ENCODE data around the gene REM2.
A peak's percentile ranks its signal among the peaks of the same experiment; 100 is the strongest.
"Not testable (repeated sequence)": the region's sequence is repeated elsewhere in the genome, so short reads cannot be mapped to it uniquely, and the experiment has no call there.

Gene REM2

GRCh38 chr14:22898302-22899090 is 15.5 kb downstream of the REM2 start:
- no peak for DNase-seq

GRCh38 chr14:22900081-22900799 is 17.2 kb downstream of the REM2 start:
- DNase-seq: peak in 4 of 5 donors; percentile 23 to 76 (median 42)

GRCh38 chr14:22901799-22902198 is 18.8 kb downstream of the REM2 start:
- no peak for DNase-seq

- no peak for DNase-seq
These were observed 20.7 kb downstream of the REM2 start for GRCh38 chr14:22903742-22904087.

- DNase-seq: no peak
These were observed 22.6 kb downstream of the REM2 start for GRCh38 chr14:22905627-22906026.

- no peak for DNase-seq
These were observed 23.1 kb downstream of the REM2 start for GRCh38 chr14:22906073-22906472.

- DNase-seq: no peak
These were observed 24.4 kb downstream of the REM2 start for GRCh38 chr14:22907429-22907828.

GRCh38 chr14:22908601-22909000 is 25.6 kb downstream of the REM2 start:
- DNase-seq: no peak

- DNase-seq: no peak
These were observed 27.9 kb downstream of the REM2 start for GRCh38 chr14:22910916-22911315.

- not testable (repeated sequence) for DNase-seq
These were observed 31.8 kb downstream of the REM2 start for GRCh38 chr14:22914836-22915235.

GRCh38 chr14:22915886-22916521 is 33.0 kb downstream of the REM2 start:
- DNase-seq: no peak

- DNase-seq: peak; percentile 99 to 100 (median 100)
These were observed 36.0 kb downstream of the REM2 start, which contains the start of gene RBM23 for GRCh38 chr14:22918804-22919600. RBM23 (minus strand) TSS chr14:22919149.

- DNase-seq: no peak
These were observed 36.5 kb downstream of the REM2 start for GRCh38 chr14:22919601-22919921.

- DNase-seq: no peak
These were observed 37.7 kb downstream of the REM2 start for GRCh38 chr14:22920697-22921096.

- DNase-seq: no peak
These were observed 39.3 kb downstream of the REM2 start for GRCh38 chr14:22922294-22922693.

- no peak for DNase-seq
These were observed 40.7 kb downstream of the REM2 start for GRCh38 chr14:22923746-22924145.

- no peak for DNase-seq
These were observed 42.5 kb downstream of the REM2 start for GRCh38 chr14:22925513-22925912.

- DNase-seq: no peak
These were observed 43.3 kb downstream of the REM2 start for GRCh38 chr14:22926316-22926715.

GRCh38 chr14:22928237-22929103 is 45.4 kb downstream of the REM2 start:
- no peak for DNase-seq

GRCh38 chr14:22929104-22929960 is 46.3 kb downstream of the REM2 start, which contains the start of gene PRMT5:
PRMT5 (minus strand) TSS chr14:22929376; CDS start chr14:22929361, 15 bp downstream.
- DNase-seq: peak; percentile 93 to 99 (median 97)

GRCh38 chr14:22929961-22930364 is 46.9 kb downstream of the REM2 start:
- DNase-seq: no peak
